ENCODE data around the gene SETDB2.

Gene SETDB2

DNA sequence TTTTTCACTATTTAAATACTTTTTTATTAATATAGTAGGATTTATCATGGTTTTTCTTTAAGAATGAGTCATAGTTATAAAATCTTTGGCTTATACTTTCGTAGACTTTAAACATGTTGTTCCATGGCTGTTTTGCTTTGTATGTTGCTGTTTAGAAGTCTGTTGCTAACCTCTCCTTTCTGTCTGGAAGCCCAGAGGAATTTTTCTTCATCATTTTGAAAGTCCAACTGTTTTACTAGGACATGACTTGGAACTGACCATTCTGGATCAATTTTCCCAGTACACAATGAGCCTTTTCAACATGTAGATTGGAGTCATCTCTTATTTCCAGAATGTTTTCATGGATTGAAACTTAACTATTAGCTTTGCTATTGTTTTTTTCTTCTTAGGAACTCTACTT lies 8.1 kb upstream of the SETDB2 start:
- DNase-seq, result no peak

DNA sequence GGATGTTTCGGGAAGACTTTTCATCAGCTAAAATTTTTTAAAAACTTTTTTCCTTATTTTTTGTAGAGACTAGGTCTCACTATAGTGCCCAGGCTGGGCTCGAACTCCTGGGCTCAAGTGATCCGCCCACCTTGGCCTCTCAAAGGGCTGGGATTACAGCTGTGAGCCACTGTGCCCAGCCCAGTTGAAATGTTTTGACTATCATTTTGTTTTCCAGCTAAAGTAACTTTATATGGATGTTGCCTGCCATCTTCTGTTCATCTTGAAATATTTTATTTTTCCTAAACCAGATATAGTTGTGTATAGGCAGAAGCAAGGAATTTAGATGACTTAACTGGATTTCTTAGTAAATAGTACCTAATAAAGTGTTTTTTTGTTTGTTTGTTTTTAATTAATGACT lies 7.2 kb upstream of the SETDB2 start:
- DNase-seq, result no peak

DNA sequence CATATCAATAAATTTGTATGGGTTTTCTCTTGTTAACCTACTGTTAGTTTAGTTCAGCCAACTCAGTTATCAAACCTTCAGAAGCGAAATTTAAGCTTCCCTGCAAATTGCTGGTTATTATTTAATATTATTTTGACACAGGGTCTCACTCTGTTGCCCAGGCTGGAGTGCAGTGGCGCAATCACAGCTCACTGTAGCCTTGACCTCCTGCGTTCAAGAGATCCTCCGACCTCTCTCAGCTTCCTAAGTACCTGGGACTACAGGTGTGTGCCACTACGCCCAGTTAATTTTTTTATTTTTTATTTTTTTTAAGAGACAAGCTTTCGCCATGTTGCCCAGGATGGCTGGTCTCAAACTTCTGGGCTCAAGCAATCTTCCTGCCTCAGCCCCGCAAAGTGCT lies 6.4 kb upstream of the SETDB2 start:
- no peak for DNase-seq

DNA sequence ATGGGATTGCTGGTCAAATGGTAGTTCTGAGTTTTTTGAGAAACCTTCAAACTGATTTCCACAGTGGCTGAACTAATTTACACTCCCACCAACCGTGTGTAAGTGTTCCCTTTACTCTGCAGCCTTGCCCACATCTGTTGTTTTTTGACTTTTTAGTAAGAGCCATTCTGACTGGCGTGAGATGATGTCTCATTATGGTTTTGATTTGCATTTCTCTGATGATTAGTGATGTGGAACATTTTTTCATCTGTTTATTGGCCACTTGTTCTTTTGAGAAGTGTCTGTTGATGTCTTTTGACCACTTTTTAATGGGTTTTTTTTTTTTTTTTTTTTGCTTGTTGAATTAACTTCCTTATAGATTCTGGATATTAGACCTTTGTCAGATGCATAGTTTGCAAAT lies 4.5 kb upstream of the SETDB2 start:
- DNase-seq, result no peak

DNA sequence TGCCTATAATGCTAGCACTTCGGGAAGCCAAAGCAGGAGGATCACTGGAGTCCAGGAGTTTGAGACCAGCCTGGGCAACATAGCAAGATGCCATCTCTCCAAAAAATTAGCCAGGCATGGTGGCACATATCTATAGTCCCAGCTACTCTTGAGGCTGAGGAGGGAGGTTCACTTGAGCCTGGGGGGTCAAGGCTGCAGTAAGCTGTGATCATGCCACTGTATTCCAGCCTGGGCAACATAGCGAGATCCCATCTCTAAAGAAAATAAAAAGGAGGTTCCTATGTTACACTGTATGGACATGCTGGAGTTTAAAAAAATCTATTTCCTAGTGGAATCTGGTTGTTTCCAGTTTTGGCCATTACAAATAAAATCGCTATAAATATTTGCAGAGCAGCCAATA lies 2.8 kb upstream of the SETDB2 start:
- no peak for DNase-seq

DNA sequence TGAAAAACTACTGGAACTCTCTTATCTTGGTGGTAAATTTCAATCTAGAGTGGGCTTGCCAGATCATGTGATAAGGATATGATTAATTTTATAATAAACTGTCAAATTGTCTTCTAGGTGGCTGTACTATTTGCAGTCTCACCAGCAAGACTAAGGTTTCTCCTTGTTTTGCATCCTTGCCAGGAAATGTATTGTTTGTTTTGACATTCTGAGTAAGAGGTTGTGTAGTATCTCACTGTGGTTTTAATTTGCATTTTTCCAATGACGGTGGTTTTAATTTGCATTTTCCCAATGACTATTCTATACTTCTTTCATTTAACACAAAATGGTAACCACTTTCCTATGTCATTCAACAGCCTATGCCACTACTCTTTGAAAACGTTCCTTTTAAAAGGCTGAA lies 2.2 kb upstream of the SETDB2 start:
- DNase-seq, result no peak

DNA sequence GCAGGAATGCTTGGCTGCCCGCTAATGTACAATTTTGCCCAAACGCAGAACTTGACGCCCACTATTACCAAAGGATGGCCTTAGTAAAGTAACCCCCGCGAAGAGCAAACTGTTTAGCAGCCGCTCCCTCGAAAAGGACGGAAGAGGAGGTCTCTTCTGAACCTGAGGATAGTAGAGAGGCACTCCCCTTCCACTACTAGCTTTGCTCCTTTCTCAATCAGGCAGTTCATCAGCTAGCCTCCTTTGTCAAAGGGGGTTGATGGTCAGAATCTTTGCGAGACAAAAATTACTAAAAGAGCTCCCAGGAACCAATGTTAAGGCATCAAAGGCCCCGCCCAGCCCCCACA lies 744 bp upstream of the SETDB2 start:
- DNase-seq, result no peak

DNA sequence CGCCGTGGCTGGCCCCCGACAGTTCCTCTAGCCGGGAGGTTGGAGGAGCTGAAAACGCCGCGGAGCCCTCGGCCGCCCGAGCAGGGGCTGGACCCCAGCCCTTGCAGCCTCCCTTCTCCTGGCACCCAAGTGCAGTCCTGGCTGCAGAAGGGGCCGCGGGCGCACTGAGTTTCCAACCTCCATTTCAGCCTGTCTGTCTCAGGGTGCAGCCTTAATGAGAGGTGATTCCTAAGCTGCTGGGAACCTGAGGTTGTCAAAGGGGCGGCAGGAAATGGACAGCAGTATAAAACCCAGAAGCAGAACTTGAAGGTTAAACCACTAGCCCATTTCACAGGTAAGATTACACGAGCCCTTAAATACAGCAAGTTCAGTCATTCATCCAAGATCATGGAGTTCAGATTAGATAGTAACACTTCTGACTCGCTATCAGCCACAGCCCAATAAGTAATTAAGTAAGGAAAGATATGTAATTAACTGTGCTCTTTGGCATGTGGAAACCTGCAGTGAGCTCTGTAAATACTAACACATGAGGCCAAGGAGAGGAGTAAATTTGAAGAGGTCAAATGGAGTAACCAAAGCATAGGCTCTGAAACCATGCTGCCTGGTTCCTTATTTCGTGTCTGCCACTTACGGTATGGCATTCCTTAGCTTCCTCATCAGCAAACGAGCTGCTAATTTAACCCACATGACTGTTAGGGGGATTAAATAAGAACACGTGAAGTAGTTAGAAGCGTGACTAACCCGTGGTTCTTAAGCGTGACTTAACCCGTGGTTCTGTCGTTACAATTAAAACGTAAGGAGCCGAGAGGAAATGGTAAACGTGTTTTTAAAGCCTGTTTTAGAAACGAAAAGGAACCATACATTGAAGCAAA lies 686 bp downstream of the SETDB2 start:
- DNase-seq, result peak; percentile 62

DNA sequence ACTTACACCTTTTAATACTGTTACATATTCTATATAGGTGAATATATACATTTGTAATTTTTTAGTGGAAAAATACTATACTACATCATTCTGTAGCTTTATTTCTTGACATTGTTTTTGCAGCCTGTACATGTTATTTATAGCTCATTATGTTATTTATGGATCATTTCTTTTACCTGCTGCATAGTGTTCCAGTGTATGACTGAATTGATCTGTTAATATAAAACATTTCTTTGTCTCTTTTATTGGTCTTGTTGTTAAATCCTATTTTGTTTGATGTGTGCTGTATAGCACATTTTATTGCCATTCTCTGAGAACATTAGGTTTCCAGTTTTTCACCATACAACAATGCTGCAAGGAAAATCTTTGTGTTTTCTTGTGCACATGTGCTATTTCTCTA lies 2.4 kb downstream of the SETDB2 start:
- no peak for DNase-seq

DNA sequence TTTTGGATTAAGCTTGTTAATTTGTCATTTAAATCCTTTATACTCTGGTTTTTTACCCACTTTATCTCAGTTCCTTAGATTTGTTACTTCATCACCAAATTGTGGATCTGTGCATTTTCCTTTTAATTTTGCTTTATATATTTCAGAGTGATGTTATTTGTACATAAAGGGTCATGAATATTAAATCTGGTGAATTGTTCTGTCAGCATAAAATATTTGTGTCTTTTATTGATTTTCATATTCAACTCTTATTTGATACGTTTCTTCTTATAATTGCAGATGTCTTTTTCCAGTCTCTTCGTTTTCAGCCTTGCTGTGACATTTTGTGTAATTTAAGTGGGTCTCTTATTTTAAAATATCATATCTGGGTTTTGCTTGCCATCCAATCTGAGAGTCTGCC lies 4.7 kb downstream of the SETDB2 start:
- DNase-seq, result no peak

DNA sequence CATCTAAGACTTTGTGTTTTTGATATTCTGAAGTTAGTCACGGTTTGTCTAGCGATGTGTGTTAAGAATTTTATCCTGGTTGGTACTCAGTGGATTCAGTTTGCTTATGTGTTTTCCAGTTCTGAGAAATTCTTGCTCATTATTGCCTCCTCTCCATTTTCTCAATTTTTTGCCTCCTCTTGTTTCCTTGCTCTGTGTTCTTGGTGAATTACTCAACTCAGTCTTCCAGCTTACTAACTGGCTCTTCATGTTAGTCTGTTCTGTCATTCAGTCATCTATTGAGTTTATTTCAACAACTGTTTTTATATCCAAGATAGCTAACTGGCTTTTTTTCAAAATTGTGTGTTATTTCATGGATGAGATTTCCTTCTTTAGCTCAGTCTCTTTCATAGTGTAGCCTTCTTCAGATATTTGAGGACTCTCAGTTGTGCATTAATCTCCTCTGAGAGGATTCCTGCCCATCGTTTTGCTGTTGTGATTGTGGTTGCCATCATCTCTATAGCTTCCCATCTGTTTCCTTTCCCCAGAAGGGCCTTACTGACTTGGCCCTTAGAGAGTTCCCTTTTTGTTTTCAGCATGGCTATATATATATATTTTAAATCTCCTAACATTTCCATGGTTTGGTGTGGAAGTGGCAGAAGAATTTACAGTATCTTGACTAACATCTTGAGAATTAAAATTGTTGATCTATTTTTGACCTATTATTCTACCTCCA lies 6.2 kb downstream of the SETDB2 start:
- no peak for DNase-seq

DNA sequence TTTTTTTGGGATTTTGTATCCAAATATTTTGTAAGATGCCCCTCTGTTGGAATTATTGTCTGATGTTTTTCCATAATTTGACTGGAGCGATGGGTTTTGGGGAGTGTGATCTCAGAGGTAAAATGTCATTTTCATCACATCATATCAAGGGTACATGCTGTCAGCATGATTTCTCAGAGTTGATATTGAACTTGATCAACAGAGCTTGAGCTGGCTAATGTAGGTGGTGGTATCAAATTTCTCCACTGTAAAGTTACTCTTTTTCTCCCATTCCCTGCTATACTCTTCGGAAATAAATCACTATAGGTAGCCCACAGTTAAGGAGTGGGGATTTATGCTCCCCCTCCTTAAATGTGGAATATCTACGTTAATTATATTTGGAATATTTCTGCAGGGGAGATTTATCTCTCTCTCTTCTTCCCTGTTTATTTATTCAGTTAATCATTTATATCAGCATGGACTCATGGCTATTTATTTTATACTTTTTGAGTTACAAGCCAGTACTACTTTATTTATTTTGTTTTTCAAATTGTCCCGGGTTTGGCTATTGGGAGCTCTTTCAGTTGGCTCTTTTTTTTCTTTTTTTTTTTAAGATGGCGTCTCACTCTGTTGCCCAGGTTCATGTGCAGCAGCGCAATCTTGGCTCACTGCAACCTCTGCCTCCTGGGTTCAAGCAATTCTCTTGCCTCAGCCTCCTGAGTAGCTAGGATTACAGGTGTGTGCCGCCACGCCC lies 8.8 kb downstream of the SETDB2 start:
- no peak for DNase-seq

DNA sequence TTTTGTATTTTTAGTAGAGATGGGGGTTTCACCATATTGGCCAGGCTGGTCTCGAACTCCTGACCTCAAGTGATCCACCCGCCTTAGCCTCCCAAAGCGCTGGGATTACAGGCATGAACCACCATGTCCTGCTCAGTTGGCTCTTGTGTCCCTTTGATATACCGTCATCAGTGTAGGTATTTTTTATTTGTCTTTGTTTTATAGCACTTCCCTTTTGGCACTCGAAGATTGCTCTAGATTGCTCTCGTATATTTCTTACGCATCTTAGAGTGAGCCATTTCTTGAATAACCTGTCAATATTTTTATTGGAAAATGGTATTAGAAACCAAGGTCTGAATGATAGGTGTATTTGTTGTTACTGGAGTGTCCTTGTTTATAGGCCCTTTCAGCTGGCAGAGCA lies 9.4 kb downstream of the SETDB2 start:
- no peak for DNase-seq

DNA sequence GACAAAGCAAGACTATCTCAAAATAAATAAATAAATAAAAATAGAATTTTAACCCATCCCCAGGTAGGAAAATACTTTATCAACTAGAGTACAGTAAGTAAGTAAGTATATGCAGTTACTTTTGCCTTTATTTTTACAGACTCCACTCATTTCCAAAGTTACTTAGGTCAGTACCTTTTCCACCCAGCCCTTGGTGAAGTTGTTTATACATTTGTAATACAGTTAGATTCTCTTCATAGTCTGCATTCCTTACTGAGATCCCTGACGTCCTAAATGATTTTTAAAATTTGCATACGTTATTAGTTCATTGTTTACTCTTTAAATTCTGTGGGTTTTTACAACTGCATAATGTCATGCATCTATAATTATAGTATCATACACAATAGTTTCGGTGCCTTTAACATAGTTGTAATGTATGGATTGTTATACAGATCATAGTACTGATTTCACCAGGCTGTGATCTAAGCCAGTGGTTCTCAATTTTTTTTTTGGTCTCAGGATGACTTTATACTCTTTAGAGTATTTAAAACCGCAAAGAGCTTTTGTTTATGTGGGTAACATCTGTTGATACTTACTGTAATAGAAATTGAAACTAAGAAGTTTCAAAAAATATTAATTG lies 10.4 kb downstream of the SETDB2 start:
- peak; percentile 32 for DNase-seq

DNA sequence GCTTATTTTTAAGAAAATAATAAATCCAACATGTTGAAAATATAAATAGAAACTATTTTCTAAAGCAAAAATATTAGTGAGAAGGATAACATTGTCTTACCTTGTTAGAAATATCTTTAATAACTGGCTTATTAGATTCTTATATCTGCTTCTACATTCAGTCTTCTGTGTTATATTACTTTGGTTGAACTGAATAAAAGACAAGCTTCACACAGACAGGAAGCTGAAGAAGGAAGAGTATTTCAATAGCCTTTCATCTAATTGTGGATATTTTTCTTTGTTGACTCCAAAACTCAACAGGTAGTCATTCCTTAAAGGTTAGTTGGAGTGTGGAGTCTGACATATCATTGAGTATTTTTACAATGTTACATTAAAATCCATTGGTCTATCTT lies 10.9 kb downstream of the SETDB2 start:
- no peak for DNase-seq

DNA sequence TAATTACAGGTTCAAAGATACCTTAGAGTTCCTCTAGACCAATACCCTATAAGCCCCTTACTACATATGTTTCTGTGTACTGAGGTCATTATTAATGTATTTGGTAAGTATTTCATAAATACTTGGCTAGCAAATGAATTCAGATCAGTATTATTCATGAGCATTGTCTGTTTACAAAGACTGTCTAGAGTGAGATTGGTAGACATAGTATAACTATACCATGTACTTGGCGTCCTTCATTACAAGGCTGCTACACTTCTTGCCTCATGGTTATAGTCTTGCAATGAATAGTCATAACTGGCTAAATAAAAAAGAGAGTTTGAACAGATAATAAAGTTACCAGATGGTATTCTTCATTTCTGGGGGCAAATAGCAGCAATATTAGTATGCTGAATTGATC lies 12.1 kb downstream of the SETDB2 start:
- no peak for DNase-seq

DNA sequence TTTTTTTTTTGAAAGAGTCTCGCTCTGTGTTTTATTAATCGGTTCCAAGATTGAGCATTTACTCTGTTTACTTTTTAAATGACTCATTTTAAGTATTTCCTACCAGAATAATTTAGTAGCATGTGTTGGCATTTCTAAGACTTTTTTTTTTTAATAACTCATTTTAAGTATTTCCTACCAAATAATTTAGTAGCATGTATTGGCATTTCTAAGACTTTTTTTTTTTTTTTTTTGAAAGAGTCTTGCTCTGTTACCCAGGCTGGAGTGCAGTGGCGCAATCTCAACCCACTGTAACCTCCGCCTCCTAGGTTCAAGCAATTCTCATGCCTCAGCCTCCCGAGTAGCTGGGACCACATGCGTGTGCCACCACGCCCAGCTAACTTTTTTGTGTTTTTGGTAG lies 13.1 kb downstream of the SETDB2 start:
- DNase-seq, result no peak

DNA sequence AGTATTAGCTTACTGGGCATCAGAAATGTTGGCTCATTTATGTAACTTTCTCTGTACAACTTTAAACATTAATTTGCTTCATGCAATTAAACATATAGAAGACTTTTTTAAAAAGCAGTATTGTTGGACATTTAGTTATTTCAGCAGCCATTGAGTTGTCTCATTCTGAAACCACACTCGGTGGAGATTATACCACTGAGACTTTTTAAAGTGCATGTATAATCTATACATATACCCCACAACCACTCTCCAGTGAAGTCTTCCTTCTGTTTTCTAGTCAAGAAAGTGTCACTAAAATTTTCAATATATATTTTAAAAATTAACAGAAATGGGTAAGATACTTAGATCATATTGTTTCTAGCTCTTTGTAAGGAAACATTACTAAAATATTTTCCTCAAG lies 15.5 kb downstream of the SETDB2 start:
- no peak for DNase-seq

DNA sequence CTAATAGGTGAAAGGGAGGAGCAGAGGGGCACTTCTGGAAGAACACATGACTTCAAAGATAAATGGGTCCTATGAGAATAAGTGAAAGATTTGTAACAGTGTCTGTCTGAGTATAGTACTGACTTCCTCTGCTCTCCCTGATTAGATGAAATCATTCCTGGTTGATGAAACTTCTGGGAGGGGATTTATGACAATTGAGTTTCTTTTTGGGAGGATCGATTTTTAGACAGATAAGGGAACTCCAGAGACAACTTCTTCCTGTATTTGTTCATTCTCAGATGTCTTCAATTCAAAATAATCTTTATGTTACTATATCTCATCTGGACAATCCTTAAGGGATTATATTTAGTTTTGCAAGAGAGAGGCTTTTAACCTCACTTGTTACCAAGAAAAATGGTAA lies 20.0 kb downstream of the SETDB2 start:
- no peak for DNase-seq

DNA sequence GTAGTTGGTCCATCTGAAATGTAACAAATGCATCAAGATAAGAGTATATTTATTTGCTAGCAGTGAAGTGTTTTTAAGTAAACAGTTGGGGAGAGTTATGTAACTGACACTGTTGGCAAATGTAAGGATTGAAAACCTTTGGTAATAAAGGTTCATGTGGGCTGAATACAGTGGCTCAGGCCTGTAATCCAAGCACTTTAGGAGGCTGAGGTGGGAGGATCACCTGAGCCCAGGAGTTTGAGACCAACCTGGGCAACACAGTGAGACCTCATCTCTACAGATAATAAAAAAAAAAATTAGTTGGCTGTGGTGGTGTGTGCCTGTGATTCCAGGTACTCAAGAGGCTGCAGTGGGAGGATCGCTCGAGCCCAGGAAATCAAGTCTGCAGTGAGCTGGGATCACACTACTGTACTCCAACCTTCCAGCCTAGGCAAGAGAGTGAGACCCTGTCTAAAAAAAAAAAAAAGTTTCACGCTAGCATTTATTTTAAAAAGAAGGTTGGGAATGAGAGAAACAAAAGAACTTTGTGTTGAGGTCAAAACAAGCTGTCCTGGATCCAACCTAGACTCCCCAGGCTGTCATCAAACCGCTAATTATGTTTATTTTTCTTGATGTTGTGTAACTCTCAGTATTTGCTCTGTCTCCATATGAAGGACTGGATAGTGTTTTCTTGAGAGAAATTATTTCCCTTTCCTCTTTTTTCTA lies 20.7 kb downstream of the SETDB2 start:
- no peak for DNase-seq

DNA sequence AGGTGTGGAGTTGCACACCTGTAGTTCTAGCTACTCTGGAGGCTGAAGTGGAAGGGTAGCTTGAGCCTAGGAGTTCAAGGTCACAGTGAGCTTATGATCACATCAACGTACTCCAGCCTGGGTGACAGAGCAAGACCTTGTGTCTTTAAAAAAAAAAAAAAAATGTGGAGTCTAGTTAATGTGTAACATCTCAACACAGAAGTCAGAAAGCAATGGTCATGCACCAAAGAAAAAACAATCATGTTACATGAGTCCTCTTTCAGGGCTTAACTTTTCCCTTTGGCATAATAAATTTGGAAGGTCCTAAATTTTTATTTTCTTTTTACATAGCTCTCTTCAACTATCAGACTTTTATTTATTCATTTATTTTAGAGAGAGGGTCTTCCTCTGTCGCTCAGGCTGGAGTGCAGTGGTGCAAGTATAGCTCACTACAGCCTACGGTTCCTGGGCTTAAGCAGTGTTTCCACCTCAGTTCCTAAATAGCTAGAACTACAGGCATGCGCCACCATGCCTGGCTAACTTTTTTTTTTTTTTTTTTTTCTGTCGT lies 22.3 kb downstream of the SETDB2 start:
- no peak for DNase-seq

DNA sequence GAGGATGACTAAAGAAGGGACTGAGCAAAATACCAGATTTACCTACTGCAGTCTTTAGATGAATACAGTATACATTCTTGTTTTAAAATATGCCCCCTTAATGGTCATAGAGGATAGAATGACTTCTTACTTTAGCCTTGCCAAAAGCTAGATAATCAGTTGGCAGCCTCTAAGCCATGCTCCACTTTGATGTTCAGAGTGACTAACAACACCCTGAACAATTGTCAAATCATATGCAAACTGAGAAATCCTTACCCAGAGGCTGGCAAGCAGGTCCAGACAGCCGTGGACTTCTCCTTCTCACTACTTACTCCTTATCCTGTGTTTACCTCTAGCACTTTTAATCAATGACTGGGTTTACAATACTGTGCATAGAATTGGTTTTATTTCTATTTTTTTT lies 28.1 kb downstream of the SETDB2 start:
- DNase-seq, result no peak

DNA sequence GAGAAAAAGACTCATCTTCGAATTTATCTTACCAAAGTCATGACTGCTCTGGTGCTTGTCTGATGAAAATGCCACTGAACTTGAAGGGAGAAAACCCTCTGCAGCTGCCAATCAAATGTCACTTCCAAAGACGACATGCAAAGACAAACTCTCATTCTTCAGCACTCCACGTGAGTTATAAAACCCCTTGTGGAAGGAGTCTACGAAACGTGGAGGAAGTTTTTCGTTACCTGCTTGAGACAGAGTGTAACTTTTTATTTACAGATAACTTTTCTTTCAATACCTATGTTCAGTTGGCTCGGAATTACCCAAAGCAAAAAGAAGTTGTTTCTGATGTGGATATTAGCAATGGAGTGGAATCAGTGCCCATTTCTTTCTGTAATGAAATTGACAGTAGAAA lies 32.5 kb downstream of the SETDB2 start:
- no peak for DNase-seq

All from CD4-positive, alpha-beta T cell treated with Interleukin-12 subunit alpha and Interleukin-12 subunit beta, for 1 hour (primary cell).